HCEC 1CT (cell line): ENCODE measurements around the gene OR1E2.
"Not testable (repeated sequence)": the region's sequence is repeated elsewhere in the genome, so short reads cannot be mapped to it uniquely, and the experiment has no call there.

Experiments
- DNase-seq: peaks from one replicate; pipeline ENCODE4 v3.0.0-alpha.2; 2017

Gene OR1E2

DNA sequence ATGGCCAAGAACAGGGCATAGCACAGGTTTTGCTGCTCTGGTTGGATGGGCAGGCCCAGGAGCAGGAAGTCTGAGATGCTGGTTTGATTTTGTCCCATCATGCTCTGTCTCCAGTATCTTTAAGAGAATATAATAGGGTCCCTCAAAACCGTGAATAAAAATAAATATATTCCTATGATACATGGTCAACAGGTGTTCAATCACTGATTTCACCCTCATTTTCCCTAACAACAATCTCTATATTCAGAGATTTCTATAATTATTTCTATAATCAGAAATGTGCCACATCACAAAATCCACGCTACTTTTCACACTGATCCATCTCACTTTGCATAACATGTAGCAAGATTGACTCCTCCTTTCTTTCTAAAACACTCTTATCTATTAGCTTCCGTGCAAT is at the start of gene OR1E2:
TSS of gene OR1E2 (minus strand) at position 101 of the 400 bp plus-strand sequence. CDS start at position 101, 0 bp downstream.
- DNase-seq, result no peak

DNA sequence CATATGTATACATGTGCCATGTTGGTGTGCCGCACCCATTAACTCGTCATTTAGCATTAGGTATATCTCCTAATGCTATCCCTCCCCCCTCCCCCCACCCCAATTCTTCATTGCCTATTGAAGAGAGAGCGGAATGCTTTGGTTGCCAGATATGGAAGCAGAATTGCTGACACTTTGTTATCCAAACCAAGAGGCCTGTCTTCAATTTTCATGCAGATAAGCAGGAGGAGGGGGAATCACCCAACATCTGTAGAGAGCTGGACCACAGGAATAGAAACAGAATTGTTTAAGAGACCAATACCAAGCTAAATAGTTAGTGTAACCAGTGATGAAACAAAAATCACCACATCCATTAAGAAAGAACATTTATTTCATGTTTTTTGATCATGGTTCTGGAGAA is 49.2 kb upstream of the OR1E2 start:
- no peak for DNase-seq

- DNase-seq, result no peak
Measured at GRCh38 chr17:3479988-3480387, 46.3 kb upstream of the OR1E2 start.

DNA sequence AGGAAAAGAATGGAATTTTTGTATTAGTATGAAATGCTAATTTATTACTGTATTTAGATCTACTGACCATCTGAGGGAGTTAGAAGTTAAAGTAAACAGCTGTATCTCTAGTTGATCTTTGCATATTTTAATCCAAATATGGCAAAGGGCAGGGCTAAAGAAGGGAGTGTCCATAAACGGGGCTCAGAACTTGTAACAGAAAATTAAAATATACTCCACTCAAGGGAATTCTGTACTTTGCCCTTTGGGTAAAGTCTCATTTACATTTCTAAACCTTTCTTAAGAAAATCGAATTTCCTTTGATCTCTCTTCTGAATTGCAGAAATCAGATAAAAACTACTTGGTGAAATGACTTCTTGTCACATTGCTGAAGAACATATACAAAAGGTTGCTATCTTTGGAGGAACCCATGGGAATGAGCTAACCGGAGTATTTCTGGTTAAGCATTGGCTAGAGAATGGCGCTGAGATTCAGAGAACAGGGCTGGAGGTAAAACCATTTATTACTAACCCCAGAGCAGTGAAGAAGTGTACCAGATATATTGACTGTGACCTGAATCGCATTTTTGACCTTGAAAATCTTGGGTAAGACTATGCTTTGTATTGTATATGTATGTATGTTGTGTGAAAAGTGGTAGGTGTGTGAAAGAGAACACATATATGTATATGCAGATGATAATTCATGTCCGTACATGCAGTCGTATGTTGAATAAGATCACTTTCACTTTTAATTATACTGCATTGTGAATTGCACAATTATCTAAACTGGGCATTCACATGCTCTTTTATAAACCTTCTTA is 42.4 kb upstream of the OR1E2 start, which contains the start of gene ASPA:
TSS of gene ASPA (plus strand) at position 186 of the 799 bp plus-strand sequence. CDS start at position 349, 163 bp downstream.
- DNase-seq, result peak; percentile 64

GRCh38 chr17:3475251-3475685 is 41.6 kb upstream of the OR1E2 start:
- DNase-seq, result no peak

DNA sequence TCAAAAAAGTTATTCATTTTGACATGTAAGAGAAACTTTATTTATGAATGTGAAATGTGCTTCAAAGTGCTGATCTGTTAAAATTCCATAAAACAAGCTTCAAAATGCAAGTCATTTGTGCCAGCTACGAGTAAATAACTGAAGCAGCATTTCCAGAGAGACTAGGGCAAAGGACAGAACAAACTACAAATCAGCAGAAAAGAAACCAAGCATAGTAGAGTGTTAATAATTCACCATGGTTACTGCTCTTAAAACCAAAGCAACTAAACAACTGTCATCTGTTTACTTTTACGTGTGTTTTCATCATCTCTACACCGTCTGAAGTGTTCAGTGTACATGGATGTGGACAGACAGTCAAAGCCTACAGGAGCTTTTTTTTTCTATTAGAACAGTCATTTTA is 40.6 kb upstream of the OR1E2 start:
- no peak for DNase-seq

- no peak for DNase-seq
Measured at GRCh38 chr17:3472137-3472536, 38.5 kb upstream of the OR1E2 start.

DNA sequence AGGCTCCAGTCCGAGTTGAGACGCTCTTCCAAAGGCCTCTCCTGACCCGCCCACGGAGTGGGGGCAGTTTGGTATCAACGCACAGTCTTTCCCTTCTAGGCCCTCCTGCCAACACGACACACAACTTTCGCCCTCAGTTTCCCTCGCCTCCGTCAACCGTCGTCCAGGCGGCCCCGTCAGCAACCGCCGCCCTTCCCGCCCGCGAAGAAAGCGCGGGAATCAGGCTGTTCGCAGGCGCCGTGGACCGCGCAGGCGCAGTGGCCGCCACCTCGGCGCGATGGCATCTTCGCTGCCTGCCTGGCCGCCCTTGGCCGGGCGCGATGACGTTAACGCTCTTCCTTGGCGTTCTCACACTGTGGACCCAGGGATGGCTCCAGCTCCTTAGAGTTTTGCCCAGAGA is 38.0 kb upstream of the OR1E2 start, which contains the start of gene SPATA22:
TSS of gene SPATA22 (minus strand) at position 221 of the 400 bp plus-strand sequence. CDS start 2,494 bp downstream, outside the sequence.
- no peak for DNase-seq

GRCh38 chr17:3469529-3469928 is 35.9 kb upstream of the OR1E2 start:
- no peak for DNase-seq

GRCh38 chr17:3466355-3466754 is 32.7 kb upstream of the OR1E2 start:
- DNase-seq, result not testable (repeated sequence)

DNA sequence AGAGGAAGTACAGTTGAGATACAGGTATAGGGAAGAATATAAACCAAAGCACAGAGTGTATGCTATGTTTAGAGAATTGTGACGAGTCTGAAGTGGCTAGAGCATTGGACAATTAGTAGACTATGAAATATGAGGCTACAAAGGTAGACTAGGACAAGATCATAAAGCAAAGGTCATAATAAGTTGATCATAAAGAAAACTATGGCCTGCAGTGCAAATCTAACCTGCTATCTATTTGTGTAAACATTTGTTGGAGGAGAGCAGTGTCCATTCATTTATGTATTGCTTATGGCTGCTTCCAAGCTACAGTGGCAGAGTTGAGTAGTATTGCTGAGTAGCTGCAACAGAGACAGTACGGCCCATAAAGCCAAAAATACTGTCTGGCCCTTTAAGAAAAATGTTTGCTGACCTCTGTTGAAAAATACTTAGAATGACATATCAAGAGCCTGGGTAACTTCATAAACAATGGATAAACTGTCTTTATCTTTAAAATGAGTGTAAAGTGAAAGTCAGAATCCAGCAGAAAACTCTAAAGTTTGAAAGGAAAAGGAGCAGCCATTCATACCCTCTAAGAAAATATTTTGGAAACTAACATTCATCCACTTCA is 14.5 kb upstream of the OR1E2 start:
- DNase-seq, result peak; percentile 22

- peak; percentile 10 for DNase-seq
Measured at GRCh38 chr17:3447625-3448024, 14.0 kb upstream of the OR1E2 start.

GRCh38 chr17:3440451-3440850 is 6.8 kb upstream of the OR1E2 start:
- no peak for DNase-seq

- DNase-seq, result no peak
Measured at GRCh38 chr17:3438368-3438767, 4.7 kb upstream of the OR1E2 start.

GRCh38 chr17:3433215-3433614 is 426 bp downstream of the OR1E2 start:
- not testable (repeated sequence) for DNase-seq

DNA sequence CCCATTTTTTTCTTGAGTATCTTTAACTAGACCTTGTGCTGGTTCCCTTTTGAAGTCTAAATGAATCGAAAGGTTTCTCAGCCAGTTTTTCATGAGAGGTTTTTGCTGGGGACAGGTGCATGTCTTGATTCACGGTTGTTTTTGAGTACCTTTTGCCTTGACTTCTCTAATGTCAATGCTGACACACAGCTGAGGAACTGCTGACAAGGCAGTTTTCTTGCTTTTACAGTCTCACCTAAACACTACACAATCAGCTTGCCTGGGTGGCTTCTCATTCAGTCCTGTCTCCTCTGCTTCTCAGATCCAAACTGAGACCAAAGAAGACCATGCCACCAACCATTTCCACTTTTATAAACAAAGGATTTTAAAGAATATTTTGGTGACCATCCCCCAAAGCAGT is 15.4 kb downstream of the OR1E2 start:
- DNase-seq, result no peak

DNA sequence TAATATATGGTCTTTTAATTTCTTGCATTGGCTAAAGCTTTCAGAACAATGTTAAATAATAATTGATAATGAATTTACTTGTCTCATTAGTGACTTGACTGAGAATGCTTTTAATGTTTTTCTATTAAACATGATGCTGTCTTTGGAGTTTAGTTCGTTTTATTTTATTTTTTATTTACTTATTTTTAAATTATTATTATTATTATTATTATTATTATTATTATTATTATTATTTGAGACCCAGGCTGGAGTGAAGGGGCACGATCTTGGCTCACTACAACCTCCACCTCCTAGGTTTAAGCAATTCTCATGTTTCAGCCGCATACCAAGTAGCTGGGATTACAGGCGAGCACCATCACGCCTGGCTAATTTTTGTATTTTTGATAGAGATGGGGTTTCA is 18.0 kb downstream of the OR1E2 start:
- no peak for DNase-seq

GRCh38 chr17:3412216-3412615 is 21.4 kb downstream of the OR1E2 start:
- not testable (repeated sequence) for DNase-seq

GRCh38 chr17:3411070-3411469 is 22.6 kb downstream of the OR1E2 start, which contains the start of gene OR3A3:
TSS of gene OR3A3 (plus strand) at chr17:3411370.
- no peak for DNase-seq

- not testable (repeated sequence) for DNase-seq
Measured at GRCh38 chr17:3403856-3404255, 29.8 kb downstream of the OR1E2 start.

- no peak for DNase-seq
Measured at GRCh38 chr17:3401786-3402185, 31.9 kb downstream of the OR1E2 start.

DNA sequence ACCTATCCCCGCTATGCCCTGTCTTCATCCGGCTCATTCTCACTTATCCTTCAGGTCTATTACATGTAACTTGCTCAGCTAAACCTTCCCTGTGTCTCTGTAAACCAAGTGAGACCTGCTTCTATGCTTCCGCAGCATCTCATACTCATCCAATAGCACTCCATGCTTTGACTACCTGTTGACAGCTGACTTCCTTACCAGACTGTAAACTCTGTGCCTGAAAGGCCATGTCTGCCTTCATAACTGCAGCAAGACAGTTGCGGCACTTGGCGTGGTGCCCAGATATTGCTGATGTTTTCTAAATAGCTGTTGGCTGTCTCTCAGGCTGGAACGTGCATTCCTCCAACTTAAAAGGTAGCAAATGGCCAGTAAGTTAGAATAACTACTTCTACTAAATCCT is 33.6 kb downstream of the OR1E2 start:
- DNase-seq, result no peak

- no peak for DNase-seq
Measured at GRCh38 chr17:3398310-3398709, 35.3 kb downstream of the OR1E2 start, which contains the start of gene OR1E1. TSS of gene OR1E1 (minus strand) at chr17:3398410. CDS start at chr17:3398410, 0 bp downstream.

DNA sequence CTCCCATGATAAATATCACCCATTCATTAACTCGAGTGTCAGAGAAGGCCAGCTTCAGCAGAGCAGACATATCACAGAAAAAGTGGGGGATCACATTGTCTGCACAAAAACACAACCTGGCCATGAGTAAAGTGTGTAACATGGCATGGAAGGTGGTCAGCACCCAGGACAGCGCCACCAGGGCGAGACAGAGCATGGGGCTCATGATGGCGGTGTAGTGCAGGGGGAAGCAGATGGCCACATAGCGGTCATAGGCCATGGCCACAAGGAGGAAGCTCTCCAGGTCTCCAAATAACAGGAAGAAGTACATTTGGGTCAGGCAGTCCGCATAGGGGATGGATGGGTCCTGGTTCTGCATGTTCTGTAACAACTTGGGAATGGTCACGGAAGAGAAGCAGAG is 35.8 kb downstream of the OR1E2 start:
- not testable (repeated sequence) for DNase-seq
